AG04450 (cell line): ENCODE results near the gene CGA. TPM values are rescaled to one million over a fixed set of nuclear protein-coding genes. Genes with fewer than 3 reads are reported as not detected.

Experiments used
- CTCF ChIA-PET: fragments of 300-600, 350-600 bp; formaldehyde crosslinking; extraction: SDS; loops from one replicate; lab custom pipeline; 2022; ENCODE audit warnings: antibody characterized with exemption, inconsistent platforms; lab: Charles Lee
- POLR2A ChIA-PET: fragments of 350-600 bp; formaldehyde crosslinking; extraction: SDS; loops from one replicate; lab custom pipeline; 2021; ENCODE audit warnings: antibody characterized with exemption, inconsistent platforms; lab: Yijun Ruan, JAX
- DNase-seq: peaks from one replicate; pipeline ENCODE4 v3.0.0-alpha.2; 2011; ENCODE audit warnings: low read depth, low spot score
- H3K27ac ChIP-seq: one replicate; pipeline ENCODE4 v1.5.1; 2012; ENCODE audit warnings: low read depth, low read length, control low read depth
- H3K27me3 ChIP-seq: one replicate; pipeline ENCODE4 v1.6.0; 2012; ENCODE audit warnings: low read length; ENCODE audit not compliant: control insufficient read depth, insufficient read depth
- H3K4me3 ChIP-seq: 2 replicates; pipeline ENCODE4 v1.5.1; 2011; ENCODE audit warnings: mild to moderate bottlenecking, low read depth, low read length, control low read depth
- H3K9me3 ChIP-seq: 2 replicates; pipeline ENCODE4 v1.5.1; 2012; ENCODE audit warnings: low read length; ENCODE audit not compliant: control insufficient read depth, insufficient read depth
- CTCF ChIP-seq: IDR thresholded peaks from 2 replicates; pipeline ENCODE4 v1.5.1; 2011; ENCODE audit warnings: low read depth, low read length, control low read depth, inconsistent platforms
- polyA plus RNA-seq: library from polyadenylated mRNA; depleted of rRNA; stranded (reverse); fragments of >200 nt; gene quantifications from 2 replicates; pipeline ENCODE4 v1.2.3, GENCODE V29; 2011

Gene CGA
- polyA plus RNA-seq, 1 experiment: 0.26 TPM

GRCh38 chr6:87126501-87126900 lies 31.6 kb upstream of the CGA start:
- H3K9me3 ChIP-seq: peaks cover 7% of the 10 kb centered on the region; the same call in 1 of the 2 replicates
- TF ChIP-seq CTCF: no peak
- DNase-seq: no peak
- H3K27ac ChIP-seq: no peak overlapping the region
- CTCF ChIA-PET: no interaction called here
- POLR2A ChIA-PET: no interaction called here
- no peak overlapping the region for H3K4me3 ChIP-seq
- H3K27me3 ChIP-seq: peaks cover under 1% of the 10 kb centered on the region

- ChIA-PET POLR2A (no interaction called here), CTCF (interaction anchor here (0.7 to 1.2 kb wide), 2 partner anchors 45 to 54 kb away, joined by 3 to 5 read pairs; no protein-coding TSS in a partner anchor)
- Histone ChIP-seq H3K4me3 (no peak overlapping the region), H3K9me3 (peaks cover 7% of the 10 kb centered on the region; the same call in 1 of the 2 replicates), H3K27ac (no peak overlapping the region), H3K27me3 (no peaks in the 10 kb centered on the region)
- no peak for TF ChIP-seq CTCF
- no peak for DNase-seq
Observed at GRCh38 chr6:87124074-87124473, 29.2 kb upstream of the CGA start.

- peaks cover 7% of the 10 kb centered on the region; the same call in 1 of the 2 replicates for H3K9me3 ChIP-seq
- POLR2A ChIA-PET: no interaction called here
- CTCF ChIA-PET: no interaction called here
- no peaks in the 10 kb centered on the region for H3K27me3 ChIP-seq
- no peak overlapping the region for H3K4me3 ChIP-seq
- no peak for TF ChIP-seq CTCF
- H3K27ac ChIP-seq: no peak overlapping the region
- no peak for DNase-seq
Observed at GRCh38 chr6:87122477-87122876, 27.6 kb upstream of the CGA start.

GRCh38 chr6:87118054-87118453 lies 23.1 kb upstream of the CGA start:
- CTCF ChIA-PET: interaction anchor here (0.6 to 1.5 kb wide), 2 partner anchors 39 to 220 kb away, joined by 4 to 7 read pairs; no protein-coding TSS in a partner anchor
- H3K9me3 ChIP-seq: peaks cover 7% of the 10 kb centered on the region; the same call in 1 of the 2 replicates
- no peak for DNase-seq

More at GRCh38 chr6:87118054-87118453, 23.1 kb upstream of the CGA start:
- POLR2A ChIA-PET: no interaction called here
- H3K27ac ChIP-seq: no peak overlapping the region
- TF ChIP-seq CTCF: no peak
- no peak overlapping the region for H3K4me3 ChIP-seq
- no peaks in the 10 kb centered on the region for H3K27me3 ChIP-seq
